Measurements from ENCODE around the gene VWF. TPM values are rescaled to one million over a fixed set of nuclear protein-coding genes. Genes with fewer than 3 reads are reported as not detected.

VWF gene
- total and polyA plus RNA-seq, 2 of the 4 experiments (the other 2 are of a cell fraction), result under 0.01 to 0.09 TPM

- Histone ChIP-seq H2AK5ac (ENCODE audit: low read depth, low read length) (no peak overlapping the region), H2BK15ac (ENCODE audit: low read depth, low read length) (no peak overlapping the region), H3K4ac (ENCODE audit: low read depth, low read length) (no peak overlapping the region), H2AFZ (replicated peaks; ENCODE audit: low read length, poor library complexity) (no peak overlapping the region), H3K14ac (replicated peaks; ENCODE audit: low read depth, low read length) (no peak overlapping the region), H3K4me1 (ENCODE audit: control insufficient read depth, insufficient read depth, low read length) (no peaks in the 10 kb centered on the region), H4K91ac (ENCODE audit: insufficient read depth, low read depth, low read length) (no peak overlapping the region), H3K9me3 (ENCODE audit: control insufficient read depth, insufficient read depth, low read length) (no peaks in the 10 kb centered on the region), H3K36me3 (ENCODE audit: control insufficient read depth, insufficient read depth, low read length) (no peaks in the 10 kb centered on the region), H2BK5ac (ENCODE audit: low read depth, low read length, poor library complexity, severe bottlenecking) (no peak overlapping the region), H3K18ac (ENCODE audit: low read depth, low read length) (no peak overlapping the region), H3K4me3 (ENCODE audit: insufficient read depth, low read depth, low read length) (no peak overlapping the region), H3K23ac (ENCODE audit: low read depth, low read length) (no peak overlapping the region), H3K27me3 (ENCODE audit: control insufficient read depth, insufficient read depth, low read length) (peaks cover 54% of the 10 kb centered on the region), H2AK9ac (replicated peaks; ENCODE audit: low read depth, low read length, poor library complexity) (no peak overlapping the region), H2BK120ac (ENCODE audit: low read depth, low read length) (no peak overlapping the region), H3K56ac (ENCODE audit: extremely low read depth, insufficient read depth, low read length) (no peak overlapping the region), H3K27ac (ENCODE audit: insufficient read depth, low read length) (no peak overlapping the region), H2BK20ac (ENCODE audit: low read depth, low read length) (no peak overlapping the region), H3K4me2 (ENCODE audit: low read depth, low read length) (no peak overlapping the region), H3K9me1 (ENCODE audit: insufficient read depth, low read length) (no peaks in the 10 kb centered on the region), H4K5ac (ENCODE audit: low read depth, low read length) (no peak overlapping the region), H3K79me1 (ENCODE audit: low read depth in 1 of 2, low read length in 2 of 2) (no peaks in the 10 kb centered on the region), H4K20me1 (ENCODE audit: insufficient read depth, low read length) (no peaks in the 10 kb centered on the region), H4K8ac (ENCODE audit: low read depth in 2 of 2, low read length in 2 of 2) (no peak overlapping the region), H3K9ac (ENCODE audit: low read depth, low read length) (no peak overlapping the region)
- 61% methylated on average over 3 of the region's 5 CpGs; no CpG with 5 or more reads in 1 of the 2 experiments for WGBS, 2 experiments (ENCODE audit: extremely low coverage in 2 of 2, insufficient read length in 1 of 2)
- ATAC-seq (ENCODE audit: low read depth) (no peak), DNase-seq (no peak)
- in situ Hi-C loops (cut with MboI; ENCODE audit: low sequenced_read_pairs) (no loop called here), dilution Hi-C loops (cut with HindIII; ENCODE audit: low sequenced_read_pairs, unreplicated experiment) (no loop called here), intact Hi-C loops (cut with micrococcal nuclease) (loop anchor here (5.0 kb wide), 1 partner anchor 543 kb away; no protein-coding TSS in a partner anchor)
- ChIA-PET CTCF (no interaction called here), POLR2A (ENCODE audit: unreplicated experiment) (no interaction called here)
- BruUV-seq (replicated peaks), result no TSS peak
- no peak for TF ChIP-seq MXI1 (IDR thresholded peaks at IDR 0.05; ENCODE audit: borderline replicate concordance, low read depth, low read length)
- TF ChIP-seq SMC3 (IDR thresholded peaks at IDR 0.05; ENCODE audit: low read depth, low read length), result no peak
- TF ChIP-seq MAFK (IDR thresholded peaks at IDR 0.05; ENCODE audit: low read depth, low read length), result no peak
- TF ChIP-seq MAZ (IDR thresholded peaks at IDR 0.05; ENCODE audit: borderline replicate concordance, low read depth, low read length), result no peak
- TF ChIP-seq RAD21 (IDR thresholded peaks at IDR 0.05; ENCODE audit: low read length), result no peak
- TF ChIP-seq NFE2L2 (IDR thresholded peaks at IDR 0.05; ENCODE audit: low read depth, low read length), result no peak
- no peak for TF ChIP-seq RFX5 (IDR thresholded peaks at IDR 0.05; ENCODE audit: low read depth, low read length)
- TF ChIP-seq BHLHE40 (IDR thresholded peaks at IDR 0.05; ENCODE audit: low read depth, low read length), result no peak
- TF ChIP-seq CHD1 (IDR thresholded peaks at IDR 0.05; ENCODE audit: low read depth, low read length), result no peak
- no peak for TF ChIP-seq RCOR1 (IDR thresholded peaks at IDR 0.05; ENCODE audit: insufficient replicate concordance, low read length)
Measured at GRCh38 chr12:5969974-5970690, 154.3 kb downstream of the VWF start.

Measured in IMR-90 (cell line).